K562 (cell line): ENCODE data around the gene CREB3L4. TPM values are rescaled to one million over a fixed set of nuclear protein-coding genes. Genes with fewer than 3 reads are reported as not detected.

Experiments
- ATAC-seq: fragments of 200-7000 bp; cut with Tn5 transposase; 3 replicates; pipeline ENCODE4 v1.9.1; 2020; ENCODE audit warnings: moderate library complexity
- BruUV-seq: library from RNA; stranded (reverse); fragments of 400-500 nt; replicated peaks from 2 replicates; lab custom pipeline; 2021; lab: Mats Ljungman, UMichigan
- CTCF ChIA-PET: fragments of 300-600 bp; formaldehyde crosslinking; extraction: SDS; loops from one replicate; lab custom pipeline; 2021; ENCODE audit warnings: low intra/inter-chr PET ratio; lab: Yijun Ruan, JAX
- POLR2A ChIA-PET: fragments of 300-600, 350-650 bp; sonication (Branson Sonifier 250); formaldehyde crosslinking; extraction: SDS; loops from one replicate; lab custom pipeline; 2021; ENCODE audit warnings: antibody characterized with exemption, inconsistent platforms; lab: Yijun Ruan, JAX
- DNase-seq, 4 experiments: peaks; one replicate each; pipeline versions ENCODE4 v3.0.0 to v3.0.0-alpha.2; 2011 to 2018; ENCODE audit warnings: low spot score in 3 of 4, mixed read lengths in 3 of 4; ENCODE audit errors: extremely low read depth in 1 of 4
- FAIRE-seq: peaks from 2 replicates; lab custom pipeline; 2011; peaks lifted over from hg19 to GRCh38; lab: Jason Lieb, UNC
- H2AFZ ChIP-seq: 2 replicates; pipeline ENCODE4 v1.6.0; 2011; ENCODE audit warnings: low read depth, low read length, control low read depth, inconsistent platforms
- H3K27ac ChIP-seq: fragments of 200-600 bp; 3 replicates; pipeline ENCODE4 v1.8.0; 2011; ENCODE audit warnings: low read depth, mild to moderate bottlenecking, control low read depth, inconsistent platforms, low read length, moderate library complexity, mixed read lengths; ENCODE audit errors: extremely low read depth
- H3K27me3 ChIP-seq, 2 experiments: fragments of 300-600 bp in 1 of 2; 2 replicates in 1 of 2; 3 replicates in 1 of 2; pipeline versions ENCODE4 v1.6.0 to v1.8.0; 2011; ENCODE audit warnings: inconsistent platforms in 2 of 2, low read length in 2 of 2, mild to moderate bottlenecking in 1 of 2, mixed read lengths in 1 of 2, moderate library complexity in 1 of 2; ENCODE audit not compliant: control insufficient read depth in 2 of 2, insufficient read depth in 2 of 2
- H3K36me3 ChIP-seq: fragments of 300-600 bp; 3 replicates; pipeline ENCODE4 v1.8.0; 2011; ENCODE audit warnings: mild to moderate bottlenecking, low read length, inconsistent platforms; ENCODE audit not compliant: control insufficient read depth, insufficient read depth
- H3K4me1 ChIP-seq, 2 experiments: fragments of 200-600 bp in 1 of 2; replicated peaks in 1 of 2; 2 replicates in 1 of 2; 3 replicates in 1 of 2; pipeline versions ENCODE4 v1.5.1 to v1.8.0; 2011; ENCODE audit warnings: inconsistent platforms in 2 of 2, low read length in 2 of 2, mild to moderate bottlenecking in 1 of 2, mixed read lengths in 1 of 2, moderate library complexity in 1 of 2; ENCODE audit not compliant: control insufficient read depth in 2 of 2, insufficient read depth in 2 of 2
- H3K4me2 ChIP-seq: 2 replicates; pipeline ENCODE4 v1.6.1; 2011; ENCODE audit warnings: low read length, control low read depth, inconsistent platforms, mixed read lengths; ENCODE audit not compliant: insufficient read depth
- H3K4me3 ChIP-seq: fragments of 200-600 bp; sonication (generic), shearing (Covaris generic); 2 replicates; pipeline ENCODE4 v1.5.1; 2016; ENCODE audit warnings: control low read depth, inconsistent platforms
- H3K79me2 ChIP-seq: fragments of 200-600 bp; 3 replicates; pipeline ENCODE4 v1.8.0; 2011; ENCODE audit warnings: low read length, inconsistent platforms; ENCODE audit not compliant: control insufficient read depth, insufficient read depth
- H3K9ac ChIP-seq, 2 experiments: 2 replicates each; pipeline versions ENCODE4 v1.6.0 to v1.6.1; 2011; ENCODE audit warnings: low read depth in 2 of 2, low read length in 2 of 2, control low read depth in 1 of 2, inconsistent platforms in 1 of 2, mild to moderate bottlenecking in 1 of 2, mixed read lengths in 1 of 2; ENCODE audit not compliant: insufficient read depth in 1 of 2
- H3K9me1 ChIP-seq: one replicate; pipeline ENCODE4 v1.6.0; 2011; ENCODE audit warnings: inconsistent platforms, mild to moderate bottlenecking, low read length, moderate library complexity; ENCODE audit not compliant: control insufficient read depth, insufficient read depth
- H3K9me3 ChIP-seq: replicated peaks from 2 replicates; pipeline ENCODE4 v1.5.1; 2011; ENCODE audit warnings: low read depth, low read length, inconsistent platforms; ENCODE audit not compliant: control insufficient read depth, insufficient read depth
- H4K20me1 ChIP-seq: replicated peaks from 2 replicates; pipeline ENCODE4 v1.6.1; 2011; ENCODE audit warnings: low read length, inconsistent platforms, mixed read lengths; ENCODE audit not compliant: control insufficient read depth, insufficient read depth
- CBFB ChIP-seq: sonication (generic); formaldehyde crosslinking; IDR thresholded peaks from 2 replicates; pipeline ENCODE4 v1.4.0; 2020; ENCODE audit warnings: mild to moderate bottlenecking, missing genetic modification reagents
- RBFOX2 ChIP-seq: fragments of 200-400 bp; formaldehyde crosslinking; IDR thresholded peaks from 2 replicates; pipeline ENCODE4 v1.6.1; 2017; ENCODE audit warnings: low read depth, mild to moderate bottlenecking, low read length, moderate library complexity
- TRIM24 ChIP-seq, 2 experiments: fragments of 450-650 bp; IDR thresholded peaks; 2 replicates each; pipeline ENCODE4 v1.6.1; 2016
- ZNF274 ChIP-seq: IDR thresholded peaks from 2 replicates; pipeline ENCODE4 v1.6.1; 2011; ENCODE audit warnings: low read depth, mild to moderate bottlenecking, low read length, moderate library complexity, borderline replicate concordance
- WGBS: fragments of 100-300 bp; shearing (Covaris generic); methylation state at CpG from one replicate; pipeline ENCODE4 v1.1.6; 2016; ENCODE audit warnings: low coverage, mixed read lengths; ENCODE audit not compliant: insufficient coverage; ENCODE audit errors: missing lambda C conversion rate; 5-methylcytosine and 5-hydroxymethylcytosine counted together
- in situ Hi-C: fragments of 300-500 bp; cut with MboI; formaldehyde crosslinking; loops from 4 replicates; pipeline ENCODE4 v1.15.0; 2018; ENCODE audit warnings: inconsistent platforms, mixed read lengths
- intact Hi-C: fragments of 100-400 bp; cut with micrococcal nuclease; formaldehyde crosslinking; loops from 2 replicates; pipeline ENCODE4 v1.14.2; 2022
- polyA plus RNA-seq, 8 experiments: library from polyadenylated mRNA; depleted of rRNA in 4 of 8; stranded (reverse) in 5 of 8; unstranded in 3 of 8; fragments of >200 nt; fragmentation: Nextera tagmentation in 2 of 8; fragmentation: Illumina TruSeq in 1 of 8; extraction: Ambion mirVana in 2 of 8; extraction: Trizol in 1 of 8; gene quantifications; 2 replicates each; pipeline versions ENCODE4 v1.2.1 to v1.2.3, GENCODE V29; 2011 to 2014; ENCODE audit warnings: inconsistent platforms in 1 of 8, missing spikeins in 1 of 8
- total RNA-seq, 7 experiments: library from RNA; depleted of rRNA in 6 of 7; stranded (reverse); fragments of >200 nt in 6 of 7; fragmentation: Illumina TruSeq in 2 of 7; extraction: Trizol in 2 of 7; gene quantifications; 2 replicates each; pipeline versions ENCODE4 v1.2.1 to v1.2.3, GENCODE V29; 2011 to 2021; ENCODE audit warnings: low replicate concordance in 1 of 7

CREB3L4 gene
- total and polyA plus RNA-seq, 9 of the 15 experiments (the other 6 are each of a cell fraction or from before 2014, with no cell fraction given): 9.9 to 18.6 (median 13.9) TPM

DNA sequence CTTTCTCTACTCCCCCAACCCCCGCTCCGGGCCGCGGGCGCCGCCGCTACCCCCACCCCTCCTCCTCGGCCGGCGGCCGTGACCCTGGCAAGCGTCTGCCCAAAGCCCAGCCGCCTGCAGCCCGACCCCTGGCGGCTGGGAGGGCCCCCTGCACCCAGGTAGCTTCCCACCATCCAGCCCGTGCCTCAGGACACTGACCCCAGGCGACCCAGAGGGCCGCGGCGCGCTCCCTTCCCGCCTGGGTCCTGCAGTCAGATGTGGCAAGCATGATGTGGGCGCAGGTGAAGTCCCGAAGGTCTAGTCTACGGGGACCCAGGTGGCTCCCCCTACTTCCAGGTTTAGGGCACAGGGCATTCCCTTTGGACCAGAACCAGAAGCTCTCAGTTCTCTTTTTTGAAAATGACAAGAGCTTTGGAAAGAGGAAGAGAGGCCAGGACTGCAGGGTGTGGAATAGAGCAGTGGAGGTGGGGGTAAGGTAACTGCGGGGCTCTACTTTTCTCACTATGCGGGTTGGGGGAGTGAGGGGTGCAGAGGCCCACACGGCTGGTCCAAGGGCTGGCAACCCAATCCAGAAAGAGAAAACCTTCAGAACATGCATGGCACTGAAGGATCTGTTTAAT lies 21.0 kb upstream of the CREB3L4 start, which contains the start of gene DENND4B (continued):
- TF ChIP-seq ZNF274: no peak
- TF ChIP-seq, all 486 proteins: peak for 86

DNA sequence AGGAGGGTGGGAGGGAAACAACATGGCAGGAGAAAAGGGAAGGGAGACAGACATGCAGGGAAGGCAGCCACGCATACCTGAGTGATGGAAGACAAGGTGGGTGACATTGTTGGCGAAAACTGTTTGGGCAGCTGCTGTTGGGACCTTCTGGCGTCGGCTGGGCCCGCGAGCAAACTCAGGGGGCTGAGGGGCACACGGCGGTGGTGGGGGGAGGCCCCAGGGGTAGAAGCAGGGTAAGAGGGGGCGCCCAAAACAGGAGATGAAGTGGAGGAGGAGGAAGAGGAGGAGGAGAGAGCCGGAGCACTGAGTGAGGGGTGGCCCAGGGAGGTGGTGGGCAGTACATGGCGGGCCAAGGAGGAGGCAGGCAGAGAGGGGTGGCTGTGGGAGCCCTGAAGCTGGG lies 16.5 kb upstream of the CREB3L4 start:
- H3K9me3 ChIP-seq: no peaks in the 10 kb centered on the region
- no peaks in the 10 kb centered on the region for H3K9me1 ChIP-seq
- no peak overlapping the region for H3K4me3 ChIP-seq
- DNase-seq (no peak), FAIRE-seq (no peak), ATAC-seq (no peak)
- H4K20me1 ChIP-seq: peaks cover 2% of the 10 kb centered on the region; the same call in 1 of the 2 replicates
- no TSS peak for BruUV-seq
- H2AFZ ChIP-seq: no peak overlapping the region
- peaks cover 9 to 10% of the 10 kb centered on the region in 2 experiments for H3K4me1 ChIP-seq
- no peak overlapping the region for H3K4me2 ChIP-seq
- ChIA-PET CTCF (no interaction called here), POLR2A (no interaction called here)
- WGBS: 97% methylated on average over 6 of the region's 11 CpGs
- H3K36me3 ChIP-seq: peaks cover 67% of the 10 kb centered on the region; the same call in 2 of the 3 replicates
- no peak overlapping the region for H3K27ac ChIP-seq
- in situ Hi-C loops: no loop called here
- TF ChIP-seq CBFB (CRISPR knock-in tag): no peak
- TF ChIP-seq TRIM24 (IDR thresholded peaks at IDR 0.05): no peak
- TF ChIP-seq RBFOX2: 0 out of 2 replicates have a peak, but pooled peaks have one; percentile 23
- H3K9ac ChIP-seq: no peak overlapping the region
- peaks cover 19% of the 10 kb centered on the region for H3K79me2 ChIP-seq
- no peaks in the 10 kb centered on the region for H3K27me3 ChIP-seq
- intact Hi-C loops: no loop called here
